Natural killer cell treated with Interleukin-12 subunit alpha and Interleukin-12 subunit beta and Interleukin-15 and Interleukin-18, amount 100 ng/mL, for 72 hours (primary cell): ENCODE measurements around the gene GPR141. TPM values are rescaled to one million over a fixed set of nuclear protein-coding genes. Genes with fewer than 3 reads are reported as not detected.
A peak's percentile ranks its signal among the peaks of the same experiment; 100 is the strongest.
"Not testable (repeated sequence)": the region's sequence is repeated elsewhere in the genome, so short reads cannot be mapped to it uniquely, and the experiment has no call there.

Experiments used
- ATAC-seq, 2 donors: fragments of 150-1000 bp; cut with Tn5 transposase in 1 of 2; sonication (Bioruptor Pico), chemical (Tn5 transposase) in 1 of 2; 2 replicates each; pipeline ENCODE4 v1.10.0; 2021
- DNase-seq: peaks from one replicate; pipeline ENCODE4 v3.0.0; 2022; ENCODE audit warnings: low spot score
- H3K27ac Mint-ChIP-seq, 2 donors: 1 replicate in 1 of 2; 2 replicates in 1 of 2; pipeline ENCODE4 v1.8.0; 2022; ENCODE audit warnings: mixed read lengths in 2 of 2, mild to moderate bottlenecking in 1 of 2, moderate library complexity in 1 of 2
- H3K27me3 Mint-ChIP-seq, 2 donors: 1 replicate in 1 of 2; 2 replicates in 1 of 2; pipeline ENCODE4 v1.8.0; 2022; ENCODE audit warnings: mixed read lengths in 2 of 2
- H3K36me3 Mint-ChIP-seq: one replicate; pipeline ENCODE4 v1.8.0; 2022; ENCODE audit warnings: mixed read lengths
- H3K4me1 Mint-ChIP-seq, 2 donors: 1 replicate in 1 of 2; 2 replicates in 1 of 2; pipeline ENCODE4 v1.8.0; 2022; ENCODE audit warnings: low read depth in 2 of 2, mixed read lengths in 2 of 2, mild to moderate bottlenecking in 1 of 2
- H3K4me3 Mint-ChIP-seq: one replicate; pipeline ENCODE4 v1.8.0; 2022; ENCODE audit warnings: mixed read lengths
- H3K9me3 Mint-ChIP-seq: 2 replicates; pipeline ENCODE4 v1.8.0; 2022; ENCODE audit warnings: mixed read lengths
- total RNA-seq, 2 donors: library from RNA; stranded (reverse); gene quantifications; one replicate each; pipeline ENCODE4 v1.2.3, GENCODE V29; 2022

The GPR141 gene
- total RNA-seq, 2 donors from 2014 or later: 1.2 TPM; not detected in 1

- H3K36me3 Mint-ChIP-seq: no peaks in the 10 kb centered on the region
- H3K27ac Mint-ChIP-seq: peak overlapping the region; percentile 65 to 77
- peaks cover 39 to 44% of the 10 kb centered on the region in 2 donors for H3K4me1 Mint-ChIP-seq
- DNase-seq: no peak
- no peak for ATAC-seq
- no peaks in the 10 kb centered on the region for H3K9me3 Mint-ChIP-seq
- H3K4me3 Mint-ChIP-seq: no peak overlapping the region
- no peaks in the 10 kb centered on the region for H3K27me3 Mint-ChIP-seq
Measured at GRCh38 chr7:37698782-37699181, 15.2 kb downstream of the GPR141 start.

DNA sequence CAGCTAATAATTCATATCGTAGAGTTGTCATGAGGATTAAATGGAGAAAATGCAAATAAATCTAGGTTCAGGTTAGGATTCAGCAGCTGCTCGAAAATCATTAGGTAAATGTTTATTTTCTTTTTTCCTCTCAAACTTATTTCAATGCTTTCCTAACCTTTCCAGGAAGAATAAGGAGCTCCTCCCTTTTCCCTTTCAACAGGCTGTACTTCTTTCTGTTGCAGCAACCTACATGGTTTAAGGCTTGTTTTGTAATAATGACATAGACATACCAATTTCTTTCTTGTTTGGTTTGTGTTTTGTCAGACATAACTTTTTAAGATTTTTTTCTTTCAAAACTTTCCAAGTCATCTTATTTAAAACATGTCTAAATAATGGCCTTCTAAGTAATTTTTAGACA, 18.2 kb downstream of the GPR141 start:
- H3K9me3 Mint-ChIP-seq: no peaks in the 10 kb centered on the region
- DNase-seq (no peak), ATAC-seq (no peak)
- H3K27me3 Mint-ChIP-seq: no peaks in the 10 kb centered on the region
- peak overlapping the region; percentile 62 to 82 for H3K27ac Mint-ChIP-seq
- no peak overlapping the region for H3K4me3 Mint-ChIP-seq
- H3K4me1 Mint-ChIP-seq: peaks cover 38 to 39% of the 10 kb centered on the region in 2 donors
- H3K36me3 Mint-ChIP-seq: no peaks in the 10 kb centered on the region

DNA sequence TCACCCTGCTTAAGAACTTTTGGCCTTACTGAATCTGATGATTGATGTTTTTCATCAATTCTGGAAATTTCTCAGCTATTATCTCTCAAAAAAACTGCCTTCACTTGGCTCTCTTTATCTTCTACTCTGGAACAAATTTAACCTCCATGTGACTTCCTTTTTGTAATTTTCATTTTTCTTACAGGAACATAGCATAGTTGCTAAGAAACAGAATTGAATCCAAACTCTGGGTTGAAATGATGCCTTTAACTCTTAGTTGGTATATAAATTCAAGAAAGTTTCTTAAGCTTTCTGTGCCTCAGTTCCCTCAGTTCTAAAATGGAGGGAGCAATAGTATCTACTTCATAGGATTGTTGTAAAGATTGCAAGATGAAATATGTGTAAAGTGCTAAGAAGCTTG, 19.8 kb downstream of the GPR141 start:
- no peak for DNase-seq
- H3K4me1 Mint-ChIP-seq: peaks cover 35 to 36% of the 10 kb centered on the region in 2 donors
- peak overlapping the region; percentile 62 to 82 for H3K27ac Mint-ChIP-seq
- peak overlapping the region; percentile 60 for H3K4me3 Mint-ChIP-seq
- ATAC-seq: no peak
- H3K9me3 Mint-ChIP-seq: no peaks in the 10 kb centered on the region
- no peaks in the 10 kb centered on the region for H3K36me3 Mint-ChIP-seq
- no peaks in the 10 kb centered on the region for H3K27me3 Mint-ChIP-seq

- Mint-ChIP-seq H3K27ac (peak overlapping the region; percentile 6 to 73), H3K4me1 (peaks cover 29 to 32% of the 10 kb centered on the region in 2 donors)
- peak in 1 of 2 donors; percentile 56 for ATAC-seq
- not testable (repeated sequence) for H3K4me3 Mint-ChIP-seq, DNase-seq, H3K27me3 Mint-ChIP-seq, H3K9me3 Mint-ChIP-seq, H3K36me3 Mint-ChIP-seq
Measured at GRCh38 chr7:37704328-37704833, 20.8 kb downstream of the GPR141 start.

DNA sequence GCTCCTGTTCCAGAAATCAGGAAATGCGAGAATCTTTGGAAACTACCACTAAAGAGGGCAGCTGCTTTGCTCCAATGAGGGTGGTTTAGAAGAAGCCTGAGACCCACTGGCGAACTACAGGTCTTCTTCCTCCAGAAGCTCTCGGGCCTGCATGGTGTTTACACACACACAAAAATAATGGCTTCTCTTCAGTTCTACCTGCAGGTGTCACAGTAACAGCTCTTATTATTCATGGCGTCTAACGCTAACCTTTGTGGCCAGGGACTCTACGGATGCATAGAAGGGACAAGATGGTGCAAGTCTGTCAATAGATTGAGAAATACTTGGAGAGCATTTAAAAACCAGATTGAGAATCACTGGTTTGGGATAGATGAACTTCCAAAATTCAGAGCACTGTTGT, 22.4 kb downstream of the GPR141 start:
- Mint-ChIP-seq H3K4me3 (no peak overlapping the region), H3K27ac (peak overlapping the region in 1 of 2 donors; percentile 69), H3K27me3 (no peaks in the 10 kb centered on the region), H3K4me1 (peaks cover 36 to 42% of the 10 kb centered on the region in 2 donors), H3K36me3 (no peaks in the 10 kb centered on the region), H3K9me3 (no peaks in the 10 kb centered on the region)
- ATAC-seq: no peak
- no peak for DNase-seq

GRCh38 chr7:37706804-37707203, 23.2 kb downstream of the GPR141 start:
- no peaks in the 10 kb centered on the region for H3K9me3 Mint-ChIP-seq
- H3K27ac Mint-ChIP-seq: peak overlapping the region in 1 of 2 donors; percentile 37
- no peak overlapping the region for H3K4me3 Mint-ChIP-seq
- H3K4me1 Mint-ChIP-seq: peaks cover 36 to 44% of the 10 kb centered on the region in 2 donors
- no peaks in the 10 kb centered on the region for H3K36me3 Mint-ChIP-seq
- H3K27me3 Mint-ChIP-seq: no peaks in the 10 kb centered on the region
- ATAC-seq: no peak
- DNase-seq: no peak

DNA sequence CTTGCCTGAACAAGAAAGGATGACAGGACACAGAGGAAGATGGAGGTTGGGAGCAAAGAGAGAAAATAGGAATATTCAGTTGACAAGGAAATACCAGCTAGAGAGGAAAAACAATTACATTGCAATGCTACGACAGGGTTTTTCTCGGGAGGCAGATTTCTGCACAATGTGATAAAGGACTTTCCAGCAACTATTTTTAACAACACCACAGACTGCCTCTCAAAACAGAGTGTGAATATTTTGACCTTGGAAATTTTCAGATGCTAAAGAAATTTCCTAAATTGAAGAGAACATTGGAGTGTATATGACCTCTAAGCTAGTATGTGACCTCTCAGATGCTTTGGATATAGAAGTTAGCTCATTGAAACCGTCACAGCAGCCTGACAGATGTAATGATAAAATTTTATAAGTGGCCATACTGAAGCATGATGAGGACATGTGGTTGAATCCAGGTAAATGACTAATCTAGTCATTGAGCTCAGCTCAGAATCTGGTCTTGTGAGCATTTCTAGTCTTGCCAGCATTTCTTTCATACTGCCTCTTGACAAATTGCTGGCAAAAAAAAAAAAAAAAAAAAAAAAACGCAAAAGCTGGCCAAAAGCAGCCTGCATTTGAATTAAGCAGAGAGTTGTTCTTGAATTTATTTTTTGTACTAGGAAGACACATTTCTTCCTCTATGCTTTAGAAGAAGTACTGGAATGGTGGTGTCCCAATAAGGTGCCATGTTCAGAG, 24.4 kb downstream of the GPR141 start:
- ATAC-seq: no peak
- Mint-ChIP-seq H3K27ac (peak overlapping the region in 1 of 2 donors; percentile 37), H3K9me3 (no peaks in the 10 kb centered on the region), H3K4me1 (peaks cover 35 to 38% of the 10 kb centered on the region in 2 donors), H3K4me3 (no peak overlapping the region), H3K36me3 (no peaks in the 10 kb centered on the region), H3K27me3 (no peaks in the 10 kb centered on the region)
- no peak for DNase-seq

DNA sequence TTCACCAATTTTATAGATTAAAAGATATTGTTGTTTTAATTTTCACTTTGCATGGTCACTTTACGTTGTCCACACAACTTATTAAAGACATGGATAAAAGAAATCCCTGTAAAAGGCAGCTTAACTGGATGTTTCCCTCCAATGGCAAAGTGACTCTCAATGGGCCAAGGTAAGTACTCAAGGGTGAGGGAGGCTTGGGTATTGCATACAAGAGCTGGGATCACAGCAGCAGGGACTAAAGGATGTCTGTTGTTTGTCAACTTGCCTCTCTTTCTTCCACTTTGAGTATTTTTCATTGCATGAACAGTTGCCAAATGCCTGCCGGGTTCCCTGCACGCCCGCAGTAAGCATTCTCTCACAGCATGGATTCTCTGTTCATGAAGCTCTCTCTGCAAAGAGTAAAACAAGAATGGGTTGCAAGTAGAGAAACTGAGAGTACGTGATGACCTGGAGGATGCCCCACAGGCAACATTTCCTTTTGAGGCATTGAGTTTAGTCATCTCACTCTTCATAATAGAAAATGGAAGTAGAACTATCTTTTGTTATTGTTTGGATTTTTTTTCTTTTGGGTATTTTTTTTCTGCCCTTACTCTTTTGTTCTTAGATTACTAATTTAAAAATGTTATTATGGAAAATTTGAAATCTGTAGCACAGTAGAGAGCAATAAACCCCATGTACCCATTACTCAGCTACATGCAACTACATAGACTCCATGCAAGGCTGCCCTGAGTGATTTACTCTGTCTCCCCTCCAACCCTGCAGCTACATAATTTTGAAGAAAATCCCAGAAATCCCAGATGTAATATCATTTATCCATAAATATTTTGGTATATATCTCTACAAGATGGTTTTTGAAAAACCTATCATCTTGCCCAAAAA, 26.3 kb downstream of the GPR141 start:
- Mint-ChIP-seq H3K9me3 (no peaks in the 10 kb centered on the region), H3K27ac (peak overlapping the region; percentile 35 to 83), H3K4me1 (peaks cover 25 to 36% of the 10 kb centered on the region in 2 donors), H3K27me3 (no peaks in the 10 kb centered on the region), H3K4me3 (peak overlapping the region; percentile 68), H3K36me3 (no peaks in the 10 kb centered on the region)
- DNase-seq (no peak), ATAC-seq (peak; percentile 81 to 86)

DNA sequence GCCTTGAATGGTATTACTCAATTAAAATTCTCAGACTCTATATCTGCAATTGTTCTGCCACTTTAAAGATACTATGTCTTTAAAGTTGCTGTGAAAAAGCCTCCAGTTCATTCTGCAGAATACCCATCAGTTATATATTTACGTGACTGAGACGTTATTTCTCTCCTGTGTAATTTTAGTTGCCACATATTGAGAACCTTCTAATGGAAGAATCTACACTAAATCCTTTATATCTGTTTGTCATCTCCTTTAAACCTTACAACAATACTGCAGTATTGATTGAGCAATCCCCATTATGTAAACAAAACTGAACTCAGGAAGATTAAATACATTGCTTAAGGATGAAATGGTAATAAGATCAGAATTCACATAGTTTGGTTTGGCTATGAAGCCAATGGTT, 30.0 kb downstream of the GPR141 start:
- ATAC-seq (no peak), DNase-seq (no peak)
- H3K9me3 Mint-ChIP-seq: no peaks in the 10 kb centered on the region
- H3K4me3 Mint-ChIP-seq: no peak overlapping the region
- H3K27ac Mint-ChIP-seq: peak overlapping the region in 1 of 2 donors; percentile 11
- H3K4me1 Mint-ChIP-seq: peaks cover 19 to 37% of the 10 kb centered on the region in 2 donors
- H3K36me3 Mint-ChIP-seq: no peaks in the 10 kb centered on the region
- no peaks in the 10 kb centered on the region for H3K27me3 Mint-ChIP-seq

DNA sequence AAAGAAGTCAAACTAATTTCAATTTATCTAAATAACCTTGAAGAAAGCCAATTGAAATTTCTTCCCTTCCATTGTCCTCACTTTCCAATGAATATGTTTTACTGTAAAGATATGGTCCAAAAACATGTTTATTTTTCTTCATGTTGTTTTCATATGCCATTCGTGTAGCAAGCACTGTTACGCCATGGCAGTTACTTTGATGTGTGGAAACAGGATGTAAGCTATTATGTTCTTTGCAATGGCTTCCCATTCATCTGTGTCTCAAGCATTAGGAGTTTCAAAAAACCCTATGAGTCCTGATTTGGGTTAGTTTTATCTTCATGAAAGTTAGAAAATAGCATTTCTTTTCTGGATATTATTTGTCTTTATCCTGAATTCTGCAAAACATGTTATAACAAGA, 31.0 kb downstream of the GPR141 start:
- Mint-ChIP-seq H3K27me3 (no peaks in the 10 kb centered on the region), H3K36me3 (no peaks in the 10 kb centered on the region), H3K4me1 (peaks cover 22 to 45% of the 10 kb centered on the region in 2 donors), H3K27ac (no peak overlapping the region), H3K4me3 (no peak overlapping the region), H3K9me3 (no peaks in the 10 kb centered on the region)
- ATAC-seq: no peak
- DNase-seq: no peak

DNA sequence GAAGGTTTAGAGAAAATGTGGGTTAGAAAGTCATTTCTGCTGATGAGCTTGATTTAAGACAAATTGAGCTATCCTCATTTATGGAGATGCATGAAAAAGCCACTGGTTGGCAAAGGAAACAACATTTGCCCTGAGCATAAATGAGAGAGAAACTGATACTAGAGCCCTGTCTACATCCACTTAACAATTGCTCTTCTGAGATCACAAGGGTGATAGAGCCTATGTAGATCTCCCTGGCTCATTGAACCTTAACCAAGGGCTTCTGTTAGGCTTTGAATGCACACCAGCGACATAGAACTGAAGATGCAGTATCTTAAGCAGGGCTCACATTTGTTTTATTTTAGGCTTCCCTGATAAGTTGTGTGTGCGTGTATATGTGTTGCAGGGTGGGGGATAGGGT, 35.0 kb downstream of the GPR141 start:
- DNase-seq (no peak), ATAC-seq (peak in 1 of 2 donors; percentile 41)
- Mint-ChIP-seq H3K4me1 (peaks cover 15 to 25% of the 10 kb centered on the region in 2 donors), H3K27me3 (no peaks in the 10 kb centered on the region), H3K9me3 (no peaks in the 10 kb centered on the region), H3K36me3 (no peaks in the 10 kb centered on the region), H3K4me3 (no peak overlapping the region), H3K27ac (peak overlapping the region; percentile 15 to 62)

- H3K27me3 Mint-ChIP-seq: no peaks in the 10 kb centered on the region
- DNase-seq (no peak), ATAC-seq (peak; percentile 65 to 87)
- H3K4me1 Mint-ChIP-seq: peaks cover 15 to 20% of the 10 kb centered on the region in 2 donors
- H3K36me3 Mint-ChIP-seq: no peaks in the 10 kb centered on the region
- H3K27ac Mint-ChIP-seq: peak overlapping the region; percentile 15 to 62
- H3K9me3 Mint-ChIP-seq: no peaks in the 10 kb centered on the region
- H3K4me3 Mint-ChIP-seq: no peak overlapping the region
Measured at GRCh38 chr7:37719077-37719476, 35.5 kb downstream of the GPR141 start.

- Mint-ChIP-seq H3K4me1 (peaks cover 40 to 48% of the 10 kb centered on the region in 2 donors), H3K27ac (no peak overlapping the region), H3K4me3 (no peak overlapping the region), H3K9me3 (no peaks in the 10 kb centered on the region), H3K27me3 (no peaks in the 10 kb centered on the region), H3K36me3 (no peaks in the 10 kb centered on the region)
- ATAC-seq (no peak), DNase-seq (no peak)
Measured at GRCh38 chr7:37724732-37725131, 41.2 kb downstream of the GPR141 start.

GRCh38 chr7:37726016-37726415, 42.5 kb downstream of the GPR141 start:
- Mint-ChIP-seq H3K36me3 (no peaks in the 10 kb centered on the region), H3K4me3 (peak overlapping the region; percentile 22), H3K4me1 (peaks cover 43 to 51% of the 10 kb centered on the region in 2 donors), H3K27me3 (no peaks in the 10 kb centered on the region), H3K27ac (peak overlapping the region; percentile 26 to 59), H3K9me3 (no peaks in the 10 kb centered on the region)
- DNase-seq (no peak), ATAC-seq (no peak)
